ENCODE measurements around the gene LAMB3.
A peak's percentile ranks its signal among the peaks of the same experiment; 100 is the strongest.
"Not testable (repeated sequence)": the region's sequence is repeated elsewhere in the genome, so short reads cannot be mapped to it uniquely, and the experiment has no call there.

The LAMB3 gene

DNA sequence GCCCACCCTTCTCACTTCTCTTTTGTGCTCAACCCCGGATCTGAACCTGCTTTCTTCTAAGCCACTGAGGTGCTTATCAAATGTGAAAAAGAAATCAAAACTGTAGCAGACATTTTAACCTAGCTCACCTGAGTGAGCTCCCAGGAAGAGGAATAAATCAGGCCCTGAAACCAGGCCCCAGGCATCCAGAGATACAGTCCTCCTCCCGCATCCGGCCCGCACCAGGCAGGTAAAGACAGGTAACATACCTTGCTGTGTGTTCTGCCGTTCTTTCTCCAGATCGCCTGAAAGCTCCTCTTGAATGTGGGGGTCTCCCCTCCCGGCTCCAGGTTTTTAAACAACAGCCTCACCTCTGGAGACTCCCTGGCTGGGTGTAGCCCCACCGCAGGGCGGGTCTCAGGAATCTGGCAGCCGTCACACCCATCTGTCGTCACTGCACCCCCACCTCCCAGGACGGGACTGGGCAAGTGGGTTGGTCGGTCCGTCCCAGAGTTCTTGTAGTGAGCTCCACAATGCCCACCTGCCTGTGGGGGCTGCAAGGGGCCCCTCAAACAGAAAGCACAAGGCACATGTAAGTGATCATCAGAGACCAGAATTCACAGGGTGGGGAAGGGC lies at the start of gene LAMB3:
Gene LAMB3, minus strand, starts transcription at position 305 of the 615 bp plus-strand sequence. CDS start 1,481 bp downstream, outside the sequence.
- H3K27ac ChIP-seq: peak within 1 kb of the TSS in 10 of 11 experiments; percentile 60 to 93 (median 84); a peak in 19 of 22 replicates
- H3K27me3 ChIP-seq: no peaks in the 10 kb centered on the region
- peak within 1 kb of the TSS in 2 of 10 experiments; percentile 30 to 52; a peak in 3 of 20 replicates for H3K4me3 ChIP-seq
- peaks cover 61 to 100% (median 93%) of the 10 kb centered on the region in 10 experiments for H3K4me1 ChIP-seq
- H3K9me3 ChIP-seq (replicated peaks in 1 of 11): no peaks in the 10 kb centered on the region
- peak within 1 kb of the TSS; percentile 83 to 99 (median 95) for H3K4me2 ChIP-seq
- no peaks in the 10 kb centered on the region for H4K20me1 ChIP-seq
- no peaks in the 10 kb centered on the region for H3K36me3 ChIP-seq
- peak within 1 kb of the TSS in 7 of 11 experiments; percentile 27 to 82 (median 71); a peak in 10 of 22 replicates for H3K9ac ChIP-seq
- TF ChIP-seq Cebpa-rat (IDR thresholded peaks at IDR 0.05): no peak

DNA sequence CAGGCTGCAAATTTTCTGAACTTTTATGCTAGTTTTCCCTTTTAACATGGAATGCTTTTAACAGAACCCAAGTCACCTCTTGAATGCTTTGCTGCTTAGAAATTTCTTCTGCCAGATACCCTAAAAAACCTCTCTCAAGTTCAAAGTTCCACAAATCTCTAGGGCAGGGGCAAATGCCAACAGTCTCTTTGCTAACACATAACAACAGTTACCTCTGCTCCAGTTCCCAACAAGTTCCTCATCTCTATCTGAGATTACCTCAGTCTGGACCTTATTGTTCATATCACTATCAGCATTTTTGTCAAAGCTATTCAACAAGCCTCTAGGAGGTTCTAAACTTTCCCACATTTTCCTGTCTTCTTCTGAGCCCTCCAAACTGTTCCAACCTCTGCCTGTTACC lies 48.5 kb upstream of the LAMB3 start:
- not testable (repeated sequence) for H3K9ac ChIP-seq, H4K20me1 ChIP-seq, H3K27ac ChIP-seq, H3K27me3 ChIP-seq
- Histone ChIP-seq H3K36me3 (peaks cover 0 to 12% (median 0%) of the 10 kb centered on the region in 11 experiments; a peak in 3 of 22 replicates), H3K4me3 (peak overlapping the region in 1 of 10 experiments; percentile 16; a peak in 1 of 20 replicates), H3K4me1 (peaks cover 0 to 83% (median 4%) of the 10 kb centered on the region in 10 experiments; a peak in 10 of 20 replicates), H3K4me2 (peak overlapping the region in 2 of 11 experiments; percentile 33 to 79; a peak in 3 of 22 replicates), H3K9me3 (replicated peaks in 1 of 11) (peaks cover 0 to 27% (median 4%) of the 10 kb centered on the region in 11 experiments; a peak in 8 of 22 replicates)

DNA sequence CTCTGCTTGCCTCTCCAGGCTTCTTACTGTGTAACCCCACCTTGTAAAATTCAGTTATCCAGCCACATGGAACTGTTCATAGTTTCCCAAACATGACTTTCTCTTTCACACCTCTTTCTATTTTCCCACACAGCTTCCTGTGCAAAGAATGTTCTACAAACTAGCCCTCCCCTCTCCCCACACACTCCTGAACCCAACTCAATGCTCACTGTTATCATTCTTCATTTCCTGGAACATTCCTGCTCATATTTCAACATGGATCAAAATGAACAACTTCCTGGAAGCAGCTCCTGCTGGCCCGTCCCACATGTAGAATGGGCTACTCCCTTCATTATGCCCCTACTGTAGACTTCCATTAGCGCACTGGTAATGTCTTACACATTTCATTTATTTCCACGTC lies 44.9 kb upstream of the LAMB3 start:
- no peak overlapping the region for H3K4me3 ChIP-seq
- no peak for TF ChIP-seq Cebpa-rat (IDR thresholded peaks at IDR 0.05)
- no peak overlapping the region for H3K9ac ChIP-seq
- no peak overlapping the region for H3K27ac ChIP-seq
- H3K4me2 ChIP-seq: peak overlapping the region in 4 of 11 experiments; percentile 4 to 29 (median 12); a peak in 3 of 22 replicates
- H3K36me3 ChIP-seq: peaks cover 0 to 8% (median 0%) of the 10 kb centered on the region in 11 experiments; a peak in 1 of 22 replicates
- H3K27me3 ChIP-seq: no peaks in the 10 kb centered on the region
- peaks cover 14 to 75% (median 17%) of the 10 kb centered on the region in 10 experiments for H3K4me1 ChIP-seq
- H4K20me1 ChIP-seq: no peaks in the 10 kb centered on the region
- peaks cover 0 to 27% (median 4%) of the 10 kb centered on the region in 11 experiments; a peak in 8 of 22 replicates for H3K9me3 ChIP-seq (replicated peaks in 1 of 11)

DNA sequence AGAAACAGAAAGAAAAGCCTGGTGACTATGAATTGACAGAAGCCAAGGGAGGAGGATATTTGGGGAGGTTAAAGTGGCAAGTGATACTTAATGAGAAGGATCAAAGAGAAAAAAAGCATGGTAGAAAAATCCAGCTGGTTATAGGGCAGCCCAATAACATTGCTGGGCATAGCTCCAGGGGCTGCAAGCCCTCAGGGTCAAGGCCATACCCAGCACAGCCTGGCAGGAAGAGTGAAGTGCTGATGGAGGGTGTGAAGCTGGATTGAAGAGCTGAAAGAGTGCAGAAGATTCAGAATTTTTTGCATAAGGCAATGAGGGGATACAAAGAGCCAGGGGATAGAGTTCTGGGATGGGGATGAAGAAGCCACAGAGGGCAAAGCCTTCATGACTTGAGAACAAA lies 44.4 kb upstream of the LAMB3 start:
- H3K4me3 ChIP-seq: no peak overlapping the region
- H3K4me1 ChIP-seq: peaks cover 18 to 75% (median 21%) of the 10 kb centered on the region in 10 experiments
- peak overlapping the region in 4 of 11 experiments; percentile 4 to 29 (median 12); a peak in 3 of 22 replicates for H3K4me2 ChIP-seq
- H3K27ac ChIP-seq: no peak overlapping the region
- no peaks in the 10 kb centered on the region for H4K20me1 ChIP-seq
- TF ChIP-seq Cebpa-rat (IDR thresholded peaks at IDR 0.05): no peak
- H3K27me3 ChIP-seq: no peaks in the 10 kb centered on the region
- peaks cover 0 to 8% (median 0%) of the 10 kb centered on the region in 11 experiments; a peak in 1 of 22 replicates for H3K36me3 ChIP-seq
- peaks cover 0 to 26% (median 4%) of the 10 kb centered on the region in 11 experiments; a peak in 8 of 22 replicates for H3K9me3 ChIP-seq (replicated peaks in 1 of 11)
- H3K9ac ChIP-seq: no peak overlapping the region

DNA sequence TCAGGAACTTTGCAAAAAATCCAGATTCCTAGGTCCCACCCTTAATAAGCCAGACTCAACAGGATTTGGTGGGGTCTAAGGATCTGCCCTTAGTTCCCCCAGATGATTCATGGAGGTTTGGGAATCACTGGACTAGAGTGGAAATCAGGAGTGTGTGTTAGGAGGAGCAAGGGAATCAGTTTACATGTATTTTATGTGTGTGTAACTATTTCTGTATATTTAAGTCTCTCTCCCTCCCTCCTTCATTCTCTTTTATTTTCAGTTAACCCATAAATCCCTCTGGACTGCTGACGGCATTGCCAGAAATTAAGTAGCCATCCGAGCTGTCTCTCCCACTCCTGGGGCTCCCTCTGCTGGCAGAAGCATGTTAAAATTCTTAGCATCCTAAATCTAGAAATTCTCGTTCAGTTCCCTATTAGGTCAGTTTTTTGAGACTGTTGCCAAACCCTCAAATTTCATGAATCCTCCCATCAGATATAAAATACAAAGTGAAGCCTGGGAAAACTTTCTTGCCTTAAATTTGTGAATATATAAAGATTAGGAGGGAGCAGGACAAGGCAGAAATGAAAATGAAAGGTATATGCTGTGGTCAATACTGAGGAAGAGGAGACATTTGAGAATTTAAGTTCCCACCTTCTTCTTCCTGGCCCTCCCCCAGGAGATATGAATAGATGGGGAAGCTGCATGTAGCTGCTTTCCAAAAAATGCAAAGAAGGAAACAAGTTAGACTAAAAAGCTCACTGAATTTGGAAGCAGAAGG lies 40.7 kb upstream of the LAMB3 start:
- no peaks in the 10 kb centered on the region for H3K27me3 ChIP-seq
- peak overlapping the region in 10 of 11 experiments; percentile 60 to 75 (median 64); a peak in 20 of 22 replicates for H3K27ac ChIP-seq
- TF ChIP-seq Cebpa-rat (IDR thresholded peaks at IDR 0.05): no peak
- H3K4me2 ChIP-seq: peak overlapping the region; percentile 58 to 79 (median 72)
- H3K9ac ChIP-seq: peak overlapping the region in 10 of 11 experiments; percentile 16 to 61 (median 42); a peak in 15 of 22 replicates
- H3K9me3 ChIP-seq (replicated peaks in 1 of 11): peaks cover 0 to 7% (median 0%) of the 10 kb centered on the region in 11 experiments; a peak in 1 of 22 replicates
- H3K4me3 ChIP-seq: no peak overlapping the region
- H3K36me3 ChIP-seq: peaks cover 0 to 4% (median 0%) of the 10 kb centered on the region in 11 experiments; a peak in 1 of 22 replicates
- H3K4me1 ChIP-seq: peaks cover 39 to 72% (median 53%) of the 10 kb centered on the region in 10 experiments
- H4K20me1 ChIP-seq: no peaks in the 10 kb centered on the region

DNA sequence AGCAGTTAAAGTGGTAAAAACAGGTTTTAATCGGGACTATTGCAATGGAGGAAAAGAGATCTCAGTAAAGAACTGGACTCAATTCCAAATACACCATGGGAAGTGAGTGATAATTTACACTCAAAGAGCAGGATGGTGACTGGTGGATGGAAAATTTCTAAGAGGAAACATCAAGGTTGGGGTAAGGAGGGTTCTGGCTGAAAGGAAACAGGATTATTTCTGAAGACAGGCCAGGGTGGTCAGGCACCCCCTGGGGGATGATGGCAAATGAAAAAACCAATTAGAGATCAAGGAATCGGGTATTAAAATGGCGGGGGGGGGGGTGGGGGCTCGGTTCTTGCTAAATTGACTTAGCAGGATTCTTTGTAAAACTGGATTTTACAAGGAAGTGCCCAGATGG lies 40.1 kb upstream of the LAMB3 start:
- H3K9me3 ChIP-seq (replicated peaks in 1 of 11): peaks cover 0 to 7% (median 0%) of the 10 kb centered on the region in 11 experiments; a peak in 1 of 22 replicates
- peak overlapping the region; percentile 61 to 79 (median 72) for H3K4me2 ChIP-seq
- H3K4me1 ChIP-seq: peaks cover 45 to 78% (median 59%) of the 10 kb centered on the region in 10 experiments
- TF ChIP-seq Cebpa-rat (IDR thresholded peaks at IDR 0.05): no peak
- peak overlapping the region in 10 of 11 experiments; percentile 60 to 75 (median 64); a peak in 19 of 22 replicates for H3K27ac ChIP-seq
- H4K20me1 ChIP-seq: no peaks in the 10 kb centered on the region
- peaks cover 0 to 4% (median 0%) of the 10 kb centered on the region in 11 experiments; a peak in 1 of 22 replicates for H3K36me3 ChIP-seq
- no peaks in the 10 kb centered on the region for H3K27me3 ChIP-seq
- H3K9ac ChIP-seq: peak overlapping the region in 7 of 11 experiments; percentile 29 to 61 (median 58); a peak in 12 of 22 replicates
- H3K4me3 ChIP-seq: no peak overlapping the region

DNA sequence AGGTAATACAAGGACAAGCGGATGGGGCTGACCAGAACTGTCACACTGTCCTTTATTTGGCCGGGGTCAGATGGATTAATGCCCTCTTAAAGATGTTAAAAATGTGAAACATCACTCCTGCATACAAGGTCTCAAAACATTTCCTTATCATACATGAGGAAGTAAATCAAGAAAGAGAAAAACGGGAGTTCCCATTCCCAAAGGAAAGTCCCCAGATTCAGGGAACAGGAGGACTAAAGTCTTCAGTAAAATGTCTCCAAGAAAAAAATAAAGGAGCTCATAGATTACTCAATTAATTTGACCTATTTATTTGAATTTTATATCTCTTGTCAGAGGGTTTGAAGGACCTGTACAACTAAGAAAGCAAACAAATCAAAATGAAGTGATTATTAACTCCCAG lies 39.0 kb upstream of the LAMB3 start:
- H3K36me3 ChIP-seq: peaks cover 0 to 4% (median 0%) of the 10 kb centered on the region in 11 experiments; a peak in 1 of 22 replicates
- peaks cover 0 to 7% (median 0%) of the 10 kb centered on the region in 11 experiments; a peak in 1 of 22 replicates for H3K9me3 ChIP-seq (replicated peaks in 1 of 11)
- H4K20me1 ChIP-seq: no peaks in the 10 kb centered on the region
- H3K27ac ChIP-seq: peak overlapping the region in 1 of 11 experiments; percentile 30; a peak in 1 of 22 replicates
- peaks cover 56 to 80% (median 70%) of the 10 kb centered on the region in 10 experiments for H3K4me1 ChIP-seq
- no peak overlapping the region for H3K4me3 ChIP-seq
- H3K27me3 ChIP-seq: no peaks in the 10 kb centered on the region
- H3K9ac ChIP-seq: no peak overlapping the region
- H3K4me2 ChIP-seq: peak overlapping the region in 8 of 11 experiments; percentile 14 to 79 (median 52); a peak in 16 of 22 replicates
- TF ChIP-seq Cebpa-rat (IDR thresholded peaks at IDR 0.05): no peak

DNA sequence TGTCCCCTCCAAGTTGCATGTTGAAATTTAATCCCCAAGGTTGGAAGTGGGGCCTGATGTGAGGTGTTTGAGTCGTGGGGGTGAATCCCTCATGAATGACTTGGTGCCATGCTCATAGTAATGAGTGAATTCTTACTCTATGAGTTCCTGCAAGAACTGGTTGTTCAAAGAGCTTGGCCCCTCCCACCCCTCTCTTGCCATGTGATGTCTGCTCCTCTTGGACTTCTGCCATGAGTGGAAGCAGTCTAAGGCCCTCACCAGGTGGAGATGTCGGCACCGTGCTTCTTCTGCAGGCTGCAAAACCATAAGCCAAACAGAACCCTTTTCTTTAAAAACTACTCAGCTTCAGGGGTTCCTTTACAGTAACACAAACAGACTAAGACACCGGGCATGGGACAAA lies 37.3 kb upstream of the LAMB3 start:
- Histone ChIP-seq H3K27ac (no peak overlapping the region), H3K27me3 (no peaks in the 10 kb centered on the region), H3K9me3 (replicated peaks in 1 of 11) (peaks cover 0 to 7% (median 0%) of the 10 kb centered on the region in 11 experiments; a peak in 1 of 22 replicates), H4K20me1 (no peaks in the 10 kb centered on the region), H3K9ac (no peak overlapping the region), H3K4me3 (no peak overlapping the region), H3K4me2 (peak overlapping the region; percentile 54 to 97 (median 94); a peak in 19 of 22 replicates), H3K4me1 (peaks cover 71 to 92% (median 87%) of the 10 kb centered on the region in 10 experiments), H3K36me3 (peaks cover 0 to 4% (median 0%) of the 10 kb centered on the region in 11 experiments; a peak in 1 of 22 replicates)
- no peak for TF ChIP-seq Cebpa-rat (IDR thresholded peaks at IDR 0.05)
